HL-60 (cell line): ENCODE data around the gene TTC16.

ENCODE experiments used
- POLR2AphosphoS5 ChIP-seq: IDR thresholded peaks from 2 replicates; pipeline ENCODE4 v1.6.1; 2012; ENCODE audit warnings: low read depth
- TF ChIP-seq, protein P1 (sequence below): IDR thresholded peaks from one replicate; pipeline ENCODE4 v1.5.1; 2011; ENCODE audit warnings: low read length, control low read depth, inconsistent platforms; ENCODE audit not compliant: insufficient read depth
- TF ChIP-seq, protein P2 (sequence below): IDR thresholded peaks from 2 replicates; pipeline ENCODE4 v1.6.1; 2012; ENCODE audit warnings: low read depth; ENCODE audit not compliant: insufficient replicate concordance

DNA sequence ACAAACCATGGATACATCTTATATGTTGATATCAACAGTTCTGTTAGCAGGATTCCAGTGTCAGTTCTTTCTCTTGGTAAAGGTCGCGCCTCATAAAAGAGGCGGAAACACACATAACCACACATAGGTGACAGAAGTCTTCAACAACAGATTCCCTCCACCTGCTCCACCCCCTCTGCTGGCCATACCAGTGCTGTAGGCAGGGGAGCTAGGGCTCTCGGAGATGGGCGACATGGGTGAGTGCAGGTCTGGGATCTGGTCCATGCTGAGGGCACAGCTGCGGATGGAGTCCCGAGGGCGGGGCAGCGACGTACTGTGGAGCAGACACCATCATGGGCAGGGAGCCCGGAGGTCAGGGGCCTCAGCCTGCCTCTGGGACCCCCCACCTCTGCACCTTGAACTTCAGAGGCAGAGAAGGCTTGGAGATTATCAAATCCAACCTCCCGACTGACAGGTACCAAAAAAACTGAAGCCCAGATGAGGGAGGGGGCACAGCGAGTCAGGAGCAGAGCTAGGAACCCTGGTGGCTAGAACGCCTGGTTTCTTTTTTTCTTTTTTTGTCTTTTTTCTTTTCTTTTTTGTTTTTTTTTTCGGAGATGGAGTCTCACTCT lies 31.2 kb downstream of the TTC16 start:
- TF ChIP-seq, protein P1, sequence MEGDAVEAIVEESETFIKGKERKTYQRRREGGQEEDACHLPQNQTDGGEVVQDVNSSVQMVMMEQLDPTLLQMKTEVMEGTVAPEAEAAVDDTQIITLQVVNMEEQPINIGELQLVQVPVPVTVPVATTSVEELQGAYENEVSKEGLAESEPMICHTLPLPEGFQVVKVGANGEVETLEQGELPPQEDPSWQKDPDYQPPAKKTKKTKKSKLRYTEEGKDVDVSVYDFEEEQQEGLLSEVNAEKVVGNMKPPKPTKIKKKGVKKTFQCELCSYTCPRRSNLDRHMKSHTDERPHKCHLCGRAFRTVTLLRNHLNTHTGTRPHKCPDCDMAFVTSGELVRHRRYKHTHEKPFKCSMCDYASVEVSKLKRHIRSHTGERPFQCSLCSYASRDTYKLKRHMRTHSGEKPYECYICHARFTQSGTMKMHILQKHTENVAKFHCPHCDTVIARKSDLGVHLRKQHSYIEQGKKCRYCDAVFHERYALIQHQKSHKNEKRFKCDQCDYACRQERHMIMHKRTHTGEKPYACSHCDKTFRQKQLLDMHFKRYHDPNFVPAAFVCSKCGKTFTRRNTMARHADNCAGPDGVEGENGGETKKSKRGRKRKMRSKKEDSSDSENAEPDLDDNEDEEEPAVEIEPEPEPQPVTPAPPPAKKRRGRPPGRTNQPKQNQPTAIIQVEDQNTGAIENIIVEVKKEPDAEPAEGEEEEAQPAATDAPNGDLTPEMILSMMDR, result no peak
- no peak for TF ChIP-seq POLR2AphosphoS5
- TF ChIP-seq, protein P2, sequence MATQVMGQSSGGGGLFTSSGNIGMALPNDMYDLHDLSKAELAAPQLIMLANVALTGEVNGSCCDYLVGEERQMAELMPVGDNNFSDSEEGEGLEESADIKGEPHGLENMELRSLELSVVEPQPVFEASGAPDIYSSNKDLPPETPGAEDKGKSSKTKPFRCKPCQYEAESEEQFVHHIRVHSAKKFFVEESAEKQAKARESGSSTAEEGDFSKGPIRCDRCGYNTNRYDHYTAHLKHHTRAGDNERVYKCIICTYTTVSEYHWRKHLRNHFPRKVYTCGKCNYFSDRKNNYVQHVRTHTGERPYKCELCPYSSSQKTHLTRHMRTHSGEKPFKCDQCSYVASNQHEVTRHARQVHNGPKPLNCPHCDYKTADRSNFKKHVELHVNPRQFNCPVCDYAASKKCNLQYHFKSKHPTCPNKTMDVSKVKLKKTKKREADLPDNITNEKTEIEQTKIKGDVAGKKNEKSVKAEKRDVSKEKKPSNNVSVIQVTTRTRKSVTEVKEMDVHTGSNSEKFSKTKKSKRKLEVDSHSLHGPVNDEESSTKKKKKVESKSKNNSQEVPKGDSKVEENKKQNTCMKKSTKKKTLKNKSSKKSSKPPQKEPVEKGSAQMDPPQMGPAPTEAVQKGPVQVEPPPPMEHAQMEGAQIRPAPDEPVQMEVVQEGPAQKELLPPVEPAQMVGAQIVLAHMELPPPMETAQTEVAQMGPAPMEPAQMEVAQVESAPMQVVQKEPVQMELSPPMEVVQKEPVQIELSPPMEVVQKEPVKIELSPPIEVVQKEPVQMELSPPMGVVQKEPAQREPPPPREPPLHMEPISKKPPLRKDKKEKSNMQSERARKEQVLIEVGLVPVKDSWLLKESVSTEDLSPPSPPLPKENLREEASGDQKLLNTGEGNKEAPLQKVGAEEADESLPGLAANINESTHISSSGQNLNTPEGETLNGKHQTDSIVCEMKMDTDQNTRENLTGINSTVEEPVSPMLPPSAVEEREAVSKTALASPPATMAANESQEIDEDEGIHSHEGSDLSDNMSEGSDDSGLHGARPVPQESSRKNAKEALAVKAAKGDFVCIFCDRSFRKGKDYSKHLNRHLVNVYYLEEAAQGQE, result no peak
